ENCODE results near the gene DBN1.

GRCh38 chr5:177475563-177476427 lies 2.4 kb upstream of the DBN1 start:
- TF ChIP-seq EZH2 (IDR thresholded peaks at IDR 0.05; ENCODE audit: borderline replicate concordance, low read length) (no peak), CTCF (conservative IDR thresholded peaks at IDR 0.05 in 1 of 2, IDR thresholded peaks at IDR 0.05 in 1 of 2; ENCODE audit: extremely low read depth in 1 of 2, insufficient read depth in 1 of 2, low read depth in 1 of 2, low read length in 2 of 2) (no peak)
